MCF 10A (cell line): Measurements from ENCODE around the gene HEBP1. TPM values are rescaled to one million over a fixed set of nuclear protein-coding genes. Genes with fewer than 3 reads are reported as not detected.

ENCODE experiments used
- BruUV-seq: library from RNA; stranded (reverse); fragments of 400-500 nt; replicated peaks from 2 replicates; lab custom pipeline; 2021; lab: Mats Ljungman, UMichigan
- CTCF ChIA-PET: fragments of 300-600 bp; sonication (Branson Sonifier 250); formaldehyde crosslinking; extraction: SDS; loops from one replicate; lab custom pipeline; 2021; ENCODE audit warnings: antibody characterized with exemption, inconsistent platforms; lab: Yijun Ruan, JAX
- POLR2A ChIA-PET: fragments of 300-600, 350-650 bp; sonication (Branson Sonifier 250); formaldehyde crosslinking; extraction: SDS; loops from one replicate; lab custom pipeline; 2020; ENCODE audit warnings: antibody characterized with exemption, inconsistent platforms; lab: Yijun Ruan, JAX
- DNase-seq: peaks from one replicate; pipeline ENCODE4 v3.0.0-alpha.2; 2018; ENCODE audit not compliant: unreplicated experiment
- H3K27ac Mint-ChIP-seq: one replicate; pipeline ENCODE4 v1.8.0; 2022; ENCODE audit warnings: mild to moderate bottlenecking, low read depth, mixed read lengths; ENCODE audit not compliant: unreplicated experiment
- H3K27me3 Mint-ChIP-seq: one replicate; pipeline ENCODE4 v1.8.0; 2022; ENCODE audit warnings: mixed read lengths; ENCODE audit not compliant: insufficient read depth, unreplicated experiment
- H3K36me3 Mint-ChIP-seq: one replicate; pipeline ENCODE4 v1.8.0; 2022; ENCODE audit warnings: mild to moderate bottlenecking, moderate library complexity, mixed read lengths; ENCODE audit not compliant: insufficient read depth, unreplicated experiment
- H3K4me1 Mint-ChIP-seq: one replicate; pipeline ENCODE4 v1.8.0; 2022; ENCODE audit warnings: mixed read lengths; ENCODE audit not compliant: insufficient read depth, unreplicated experiment
- H3K4me3 Mint-ChIP-seq: one replicate; pipeline ENCODE4 v1.8.0; 2022; ENCODE audit warnings: mild to moderate bottlenecking, moderate library complexity, mixed read lengths; ENCODE audit not compliant: unreplicated experiment
- H3K9me3 Mint-ChIP-seq: one replicate; pipeline ENCODE4 v1.8.0; 2022; ENCODE audit warnings: mixed read lengths; ENCODE audit not compliant: unreplicated experiment
- CTCF ChIP-seq: fragments of 200-600 bp; IDR thresholded peaks from one replicate; pipeline ENCODE4 v1.8.0; 2022; ENCODE audit warnings: antibody characterized with exemption, mild to moderate bottlenecking; ENCODE audit not compliant: unreplicated experiment
- intact Hi-C: fragments of 100-400 bp; cut with micrococcal nuclease; formaldehyde crosslinking; loops from 2 replicates; pipeline ENCODE4 v1.14.1; 2022
- total RNA-seq: library from RNA; stranded (reverse); gene quantifications from 2 replicates; pipeline ENCODE4 v1.2.3, GENCODE V29; 2022

Gene HEBP1
- total RNA-seq, 1 experiment from 2014 or later, result 30.8 TPM

GRCh38 chr12:12941450-12942350 lies 58.4 kb downstream of the HEBP1 start:
- POLR2A ChIA-PET, result no interaction called here

GRCh38 chr12:12939888-12940287 lies 60.2 kb downstream of the HEBP1 start:
- intact Hi-C loops, result no loop called here
- no peak overlapping the region for H3K4me3 Mint-ChIP-seq
- CTCF ChIA-PET, result interaction anchor here (0.6 to 2.2 kb wide), 5 partner anchors 10 to 24 kb away, joined by 3 to 6 read pairs (median 4); no protein-coding TSS in a partner anchor
- no peak overlapping the region for H3K27ac Mint-ChIP-seq
- H3K36me3 Mint-ChIP-seq, result no peaks in the 10 kb centered on the region
- H3K9me3 Mint-ChIP-seq, result no peaks in the 10 kb centered on the region
- BruUV-seq, result no TSS peak
- no peaks in the 10 kb centered on the region for H3K27me3 Mint-ChIP-seq
- DNase-seq, result no peak
- POLR2A ChIA-PET, result interaction anchor here (0.7 to 0.9 kb wide), 2 partner anchors 17 to 150 kb away, joined by 4 to 5 read pairs; no protein-coding TSS in a partner anchor
- no peak for TF ChIP-seq CTCF
- no peaks in the 10 kb centered on the region for H3K4me1 Mint-ChIP-seq

More at GRCh38 chr12:12941450-12942350, 58.4 kb downstream of the HEBP1 start:
- Mint-ChIP-seq H3K4me3 (no peak overlapping the region), H3K9me3 (no peaks in the 10 kb centered on the region), H3K27ac (no peak overlapping the region), H3K27me3 (no peaks in the 10 kb centered on the region), H3K4me1 (no peaks in the 10 kb centered on the region), H3K36me3 (no peaks in the 10 kb centered on the region)
- BruUV-seq, result no TSS peak
- no peak for TF ChIP-seq CTCF
- intact Hi-C loops, result no loop called here
- peak; percentile 22 for DNase-seq
- CTCF ChIA-PET, result interaction anchor here (0.8 to 2.2 kb wide), 3 partner anchors 25 to 161 kb away, joined by 3 to 6 read pairs (median 3); no protein-coding TSS in a partner anchor

- ChIA-PET CTCF (interaction anchor here (0.6 to 1.4 kb wide), 2 partner anchors 8 to 20 kb away, joined by 3 read pairs; no protein-coding TSS in a partner anchor), POLR2A (no interaction called here)
- H3K27ac Mint-ChIP-seq, result no peak overlapping the region
- no peak for TF ChIP-seq CTCF
- H3K4me3 Mint-ChIP-seq, result no peak overlapping the region
- no peaks in the 10 kb centered on the region for H3K9me3 Mint-ChIP-seq
- intact Hi-C loops, result no loop called here
- no peaks in the 10 kb centered on the region for H3K27me3 Mint-ChIP-seq
- DNase-seq, result no peak
- H3K4me1 Mint-ChIP-seq, result no peaks in the 10 kb centered on the region
- H3K36me3 Mint-ChIP-seq, result no peaks in the 10 kb centered on the region
- no TSS peak for BruUV-seq
These were observed 61.5 kb downstream of the HEBP1 start for GRCh38 chr12:12938541-12938940.

- ChIA-PET CTCF (no interaction called here), POLR2A (no interaction called here)
- H3K27ac Mint-ChIP-seq, result no peak overlapping the region
- no peaks in the 10 kb centered on the region for H3K4me1 Mint-ChIP-seq
- DNase-seq, result no peak
- no peaks in the 10 kb centered on the region for H3K27me3 Mint-ChIP-seq
- no peak overlapping the region for H3K4me3 Mint-ChIP-seq
- no peaks in the 10 kb centered on the region for H3K36me3 Mint-ChIP-seq
- intact Hi-C loops, result no loop called here
- no peaks in the 10 kb centered on the region for H3K9me3 Mint-ChIP-seq
- BruUV-seq, result no TSS peak
- no peak for TF ChIP-seq CTCF
These were observed 63.0 kb downstream of the HEBP1 start for GRCh38 chr12:12936983-12937491.
